Measurements from ENCODE around the gene KIAA1958. TPM values are rescaled to one million over a fixed set of nuclear protein-coding genes. Genes with fewer than 3 reads are reported as not detected.

KIAA1958 gene
- total RNA-seq, 4 donors from 2014 or later = 10.2 to 18.3 (median 10.6) TPM

- Histone ChIP-seq H3K9me3 (no peaks in the 10 kb centered on the region), H3K36me3 (no peaks in the 10 kb centered on the region), H3K4me3 (no peak overlapping the region), H3K27ac (no peak overlapping the region), H3K4me1 (peaks cover 7% of the 10 kb centered on the region), H3K27me3 (no peaks in the 10 kb centered on the region)
- DNase-seq (ENCODE audit: low spot score in 2 of 2) = no peak
- no peak for TF ChIP-seq POLR2A (IDR thresholded peaks at IDR 0.05)
- TF ChIP-seq, protein P1, sequence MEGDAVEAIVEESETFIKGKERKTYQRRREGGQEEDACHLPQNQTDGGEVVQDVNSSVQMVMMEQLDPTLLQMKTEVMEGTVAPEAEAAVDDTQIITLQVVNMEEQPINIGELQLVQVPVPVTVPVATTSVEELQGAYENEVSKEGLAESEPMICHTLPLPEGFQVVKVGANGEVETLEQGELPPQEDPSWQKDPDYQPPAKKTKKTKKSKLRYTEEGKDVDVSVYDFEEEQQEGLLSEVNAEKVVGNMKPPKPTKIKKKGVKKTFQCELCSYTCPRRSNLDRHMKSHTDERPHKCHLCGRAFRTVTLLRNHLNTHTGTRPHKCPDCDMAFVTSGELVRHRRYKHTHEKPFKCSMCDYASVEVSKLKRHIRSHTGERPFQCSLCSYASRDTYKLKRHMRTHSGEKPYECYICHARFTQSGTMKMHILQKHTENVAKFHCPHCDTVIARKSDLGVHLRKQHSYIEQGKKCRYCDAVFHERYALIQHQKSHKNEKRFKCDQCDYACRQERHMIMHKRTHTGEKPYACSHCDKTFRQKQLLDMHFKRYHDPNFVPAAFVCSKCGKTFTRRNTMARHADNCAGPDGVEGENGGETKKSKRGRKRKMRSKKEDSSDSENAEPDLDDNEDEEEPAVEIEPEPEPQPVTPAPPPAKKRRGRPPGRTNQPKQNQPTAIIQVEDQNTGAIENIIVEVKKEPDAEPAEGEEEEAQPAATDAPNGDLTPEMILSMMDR (IDR thresholded peaks at IDR 0.05) = no peak
- no peak for TF ChIP-seq EP300 (IDR thresholded peaks at IDR 0.05)
- TF ChIP-seq POLR2AphosphoS5 (IDR thresholded peaks at IDR 0.05) = no peak
- 89% methylated on average over 6 of the region's 6 CpGs for WGBS
Observed at GRCh38 chr9:112530751-112531205, 44.2 kb downstream of the KIAA1958 start.

DNA sequence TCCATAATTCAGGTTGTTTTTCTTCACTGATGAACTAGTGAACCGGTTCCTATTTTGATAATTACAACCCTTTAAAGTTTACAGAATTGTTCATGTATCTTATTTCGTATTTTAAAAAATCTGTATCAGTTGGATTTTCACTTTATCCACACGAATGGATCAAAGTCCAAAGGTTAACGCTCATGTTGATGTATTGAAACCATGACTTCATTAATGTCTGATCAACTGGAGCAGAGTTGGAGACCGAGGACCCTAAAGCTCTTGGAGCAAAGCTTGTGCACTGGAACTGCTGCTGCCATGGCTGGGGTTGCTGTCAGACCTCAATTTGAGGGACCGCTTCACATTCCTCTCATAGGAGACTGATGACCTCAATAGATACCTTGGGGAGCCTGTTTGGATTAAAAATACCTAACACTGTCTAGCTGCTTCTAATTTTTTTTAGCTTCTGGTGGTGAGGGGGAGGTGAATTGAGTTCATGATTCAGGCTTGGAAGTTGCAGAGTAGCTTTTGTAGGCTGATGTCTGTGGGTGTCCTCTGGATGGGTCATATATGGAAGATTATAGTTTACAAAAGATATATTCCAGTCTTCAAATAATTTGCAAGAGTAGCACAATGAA lies 45.1 kb downstream of the KIAA1958 start:
- H3K27ac ChIP-seq = no peak overlapping the region
- no peak for DNase-seq (ENCODE audit: low spot score in 2 of 2)
- no peaks in the 10 kb centered on the region for H3K36me3 ChIP-seq
- no peaks in the 10 kb centered on the region for H3K9me3 ChIP-seq
- WGBS = 92% methylated on average over 6 of the region's 6 CpGs
- H3K27me3 ChIP-seq = no peaks in the 10 kb centered on the region
- H3K4me1 ChIP-seq = peaks cover 7% of the 10 kb centered on the region
- TF ChIP-seq EP300 (IDR thresholded peaks at IDR 0.05) = no peak
- no peak overlapping the region for H3K4me3 ChIP-seq

- H3K4me1 ChIP-seq = peaks cover 7% of the 10 kb centered on the region
- H3K27ac ChIP-seq = no peak overlapping the region
- no peaks in the 10 kb centered on the region for H3K9me3 ChIP-seq
- no peak for DNase-seq (ENCODE audit: low spot score in 2 of 2)
- TF ChIP-seq EP300 (IDR thresholded peaks at IDR 0.05) (no peak), POLR2A (IDR thresholded peaks at IDR 0.05) (no peak), POLR2AphosphoS5 (IDR thresholded peaks at IDR 0.05) (no peak)
- TF ChIP-seq, protein P1 (IDR thresholded peaks at IDR 0.05) = no peak
- H3K36me3 ChIP-seq = no peaks in the 10 kb centered on the region
- 19% methylated on average over 1 of the region's 1 CpG for WGBS
- H3K4me3 ChIP-seq = no peak overlapping the region
- no peaks in the 10 kb centered on the region for H3K27me3 ChIP-seq
Observed at GRCh38 chr9:112532427-112532826, 45.8 kb downstream of the KIAA1958 start.

- no peak for DNase-seq (ENCODE audit: low spot score in 2 of 2)
- Histone ChIP-seq H3K4me1 (peaks cover 7% of the 10 kb centered on the region), H3K4me3 (no peak overlapping the region), H3K27ac (no peak overlapping the region), H3K36me3 (no peaks in the 10 kb centered on the region), H3K27me3 (no peaks in the 10 kb centered on the region), H3K9me3 (no peaks in the 10 kb centered on the region)
- TF ChIP-seq, protein P1 (IDR thresholded peaks at IDR 0.05) = no peak
- TF ChIP-seq EP300 (IDR thresholded peaks at IDR 0.05) = no peak
- WGBS = 87% methylated on average over 3 of the region's 3 CpGs
Observed at GRCh38 chr9:112533660-112534059, 47.0 kb downstream of the KIAA1958 start.

GRCh38 chr9:112535301-112535700 lies 48.7 kb downstream of the KIAA1958 start:
- 0% methylated on average over 1 of the region's 1 CpG for WGBS
- no peaks in the 10 kb centered on the region for H3K9me3 ChIP-seq
- H3K27ac ChIP-seq = no peak overlapping the region
- TF ChIP-seq POLR2A (IDR thresholded peaks at IDR 0.05) (no peak), POLR2AphosphoS5 (IDR thresholded peaks at IDR 0.05) (no peak), EP300 (IDR thresholded peaks at IDR 0.05) (no peak)
- TF ChIP-seq, protein P1 (IDR thresholded peaks at IDR 0.05) = no peak
- DNase-seq (ENCODE audit: low spot score in 2 of 2) = no peak
- no peak overlapping the region for H3K4me3 ChIP-seq
- H3K27me3 ChIP-seq = no peaks in the 10 kb centered on the region
- H3K4me1 ChIP-seq = peaks cover 7% of the 10 kb centered on the region
- H3K36me3 ChIP-seq = no peaks in the 10 kb centered on the region

DNA sequence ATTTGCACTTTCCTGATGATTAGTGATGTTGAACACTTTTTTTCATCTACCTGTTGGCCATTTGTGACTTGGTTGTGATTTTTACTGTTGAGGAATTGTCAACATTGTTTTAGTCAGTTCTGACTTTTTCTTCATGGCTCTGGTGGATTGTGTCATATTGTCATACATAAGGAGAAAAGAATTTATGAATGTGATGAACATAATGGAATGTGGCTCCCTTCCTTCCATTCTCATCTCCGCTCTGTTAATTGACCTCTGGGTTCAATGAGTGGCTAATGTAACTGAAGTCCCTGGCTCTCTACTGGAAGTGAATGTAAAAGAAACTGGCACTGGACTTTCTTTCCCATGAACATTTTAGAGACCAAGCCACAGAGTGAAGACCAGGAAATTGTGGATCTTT lies 49.2 kb downstream of the KIAA1958 start:
- DNase-seq (ENCODE audit: low spot score in 2 of 2) = no peak
- WGBS = 71% methylated on average over 1 of the region's 1 CpG

More for the DNA sequence above, 49.2 kb downstream of the KIAA1958 start:
- Histone ChIP-seq H3K27me3 (no peaks in the 10 kb centered on the region), H3K4me3 (no peak overlapping the region), H3K4me1 (peaks cover 7% of the 10 kb centered on the region), H3K9me3 (no peaks in the 10 kb centered on the region), H3K36me3 (no peaks in the 10 kb centered on the region), H3K27ac (no peak overlapping the region)
- TF ChIP-seq, protein P1 (IDR thresholded peaks at IDR 0.05) = no peak
- TF ChIP-seq POLR2A (IDR thresholded peaks at IDR 0.05) (no peak), EP300 (IDR thresholded peaks at IDR 0.05) (no peak), POLR2AphosphoS5 (IDR thresholded peaks at IDR 0.05) (no peak)

Data from suprapubic skin (tissue), 4 donors.